ENCODE measurements around the gene CCDC60.

CCDC60 gene

DNA sequence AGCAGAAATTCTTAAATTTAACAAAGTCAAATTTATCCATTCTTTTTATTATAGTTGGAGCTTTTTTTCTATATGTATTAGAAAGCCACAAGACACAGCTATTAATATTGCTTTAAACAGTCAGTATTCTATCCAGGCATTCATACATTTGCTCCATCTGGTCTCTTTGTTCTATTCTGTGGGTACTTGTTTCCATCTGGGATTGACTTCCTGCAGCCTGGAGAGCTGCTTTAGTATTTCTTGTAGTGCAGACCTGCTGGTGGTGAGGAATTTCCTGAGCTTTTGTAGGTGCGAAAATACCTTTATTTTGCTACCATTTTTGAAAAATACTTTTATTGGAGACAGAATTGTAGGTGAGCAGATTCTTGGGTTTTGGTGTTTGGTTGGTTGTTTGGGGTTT is 29.0 kb downstream of the CCDC60 start:
- TF ChIP-seq, protein P1, sequence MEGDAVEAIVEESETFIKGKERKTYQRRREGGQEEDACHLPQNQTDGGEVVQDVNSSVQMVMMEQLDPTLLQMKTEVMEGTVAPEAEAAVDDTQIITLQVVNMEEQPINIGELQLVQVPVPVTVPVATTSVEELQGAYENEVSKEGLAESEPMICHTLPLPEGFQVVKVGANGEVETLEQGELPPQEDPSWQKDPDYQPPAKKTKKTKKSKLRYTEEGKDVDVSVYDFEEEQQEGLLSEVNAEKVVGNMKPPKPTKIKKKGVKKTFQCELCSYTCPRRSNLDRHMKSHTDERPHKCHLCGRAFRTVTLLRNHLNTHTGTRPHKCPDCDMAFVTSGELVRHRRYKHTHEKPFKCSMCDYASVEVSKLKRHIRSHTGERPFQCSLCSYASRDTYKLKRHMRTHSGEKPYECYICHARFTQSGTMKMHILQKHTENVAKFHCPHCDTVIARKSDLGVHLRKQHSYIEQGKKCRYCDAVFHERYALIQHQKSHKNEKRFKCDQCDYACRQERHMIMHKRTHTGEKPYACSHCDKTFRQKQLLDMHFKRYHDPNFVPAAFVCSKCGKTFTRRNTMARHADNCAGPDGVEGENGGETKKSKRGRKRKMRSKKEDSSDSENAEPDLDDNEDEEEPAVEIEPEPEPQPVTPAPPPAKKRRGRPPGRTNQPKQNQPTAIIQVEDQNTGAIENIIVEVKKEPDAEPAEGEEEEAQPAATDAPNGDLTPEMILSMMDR (IDR thresholded peaks at IDR 0.05; ENCODE audit: low read depth, low read length), result no peak
- no peak overlapping the region for H3K4me3 ChIP-seq (ENCODE audit: low read depth, low read length)

DNA sequence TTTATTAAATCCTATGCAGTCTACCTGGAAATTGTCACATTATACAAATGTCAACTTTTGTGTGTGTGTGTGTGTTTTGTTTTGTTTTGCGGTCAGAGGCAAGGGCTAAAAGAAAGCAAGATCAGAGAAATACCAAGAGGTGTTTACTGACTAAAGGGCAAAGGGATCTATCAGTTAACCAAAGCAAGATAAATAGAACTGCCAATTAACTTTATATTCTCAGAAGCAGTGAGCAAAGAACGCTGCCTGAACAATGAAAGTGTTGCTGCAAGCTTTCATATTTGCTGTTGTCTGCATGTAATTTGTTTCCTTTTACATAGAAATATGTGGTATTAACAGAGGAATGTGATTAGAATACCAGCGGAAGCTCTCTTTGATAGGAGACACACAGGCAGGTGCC is 30.9 kb downstream of the CCDC60 start:
- TF ChIP-seq, protein P1 (IDR thresholded peaks at IDR 0.05; ENCODE audit: low read depth, low read length), result no peak

GRCh38 chr12:119366007-119366406 is 31.5 kb downstream of the CCDC60 start:
- TF ChIP-seq, protein P1 (IDR thresholded peaks at IDR 0.05; ENCODE audit: low read depth, low read length), result no peak
- no peak overlapping the region for H3K4me3 ChIP-seq (ENCODE audit: low read depth, low read length)

More for the DNA sequence above, 30.9 kb downstream of the CCDC60 start:
- no peak overlapping the region for H3K4me3 ChIP-seq (ENCODE audit: low read depth, low read length)

GRCh38 chr12:119369161-119369560 is 34.6 kb downstream of the CCDC60 start:
- TF ChIP-seq, protein P1 (IDR thresholded peaks at IDR 0.05; ENCODE audit: low read depth, low read length), result no peak
- no peak overlapping the region for H3K4me3 ChIP-seq (ENCODE audit: low read depth, low read length)

GRCh38 chr12:119369907-119370546 is 35.5 kb downstream of the CCDC60 start:
- TF ChIP-seq, protein P1 (IDR thresholded peaks at IDR 0.05; ENCODE audit: low read depth, low read length), result no peak
- H3K4me3 ChIP-seq (ENCODE audit: low read depth, low read length), result no peak overlapping the region

GRCh38 chr12:119372540-119372939 is 38.0 kb downstream of the CCDC60 start:
- TF ChIP-seq, protein P1 (IDR thresholded peaks at IDR 0.05; ENCODE audit: low read depth, low read length), result no peak
- no peak overlapping the region for H3K4me3 ChIP-seq (ENCODE audit: low read depth, low read length)

GRCh38 chr12:119373001-119373400 is 38.5 kb downstream of the CCDC60 start:
- H3K4me3 ChIP-seq (ENCODE audit: low read depth, low read length), result no peak overlapping the region
- TF ChIP-seq, protein P1 (IDR thresholded peaks at IDR 0.05; ENCODE audit: low read depth, low read length), result no peak
